Thyroid gland (tissue), 4 donors: ENCODE results near the gene WNT7B.

ENCODE experiments used
- POLR2A ChIP-seq, 2 donors: fragments of 450-650 bp; IDR thresholded peaks; one replicate each; pipeline ENCODE4 v1.6.1; 2017; ENCODE audit warnings: antibody characterized with exemption in 2 of 2, mild to moderate bottlenecking in 2 of 2, moderate library complexity in 1 of 2
- TF ChIP-seq, protein P1 (sequence below), 6 experiments: fragments of 200-600 bp in 3 of 6; fragments of 450-650 bp in 3 of 6; sonication (generic) in 3 of 6; IDR thresholded peaks; one replicate each; pipeline ENCODE4 v1.5.1; 2016 to 2019; ENCODE audit warnings: antibody characterized with exemption in 6 of 6, mild to moderate bottlenecking in 2 of 6, inconsistent platforms in 1 of 6, moderate library complexity in 1 of 6

DNA sequence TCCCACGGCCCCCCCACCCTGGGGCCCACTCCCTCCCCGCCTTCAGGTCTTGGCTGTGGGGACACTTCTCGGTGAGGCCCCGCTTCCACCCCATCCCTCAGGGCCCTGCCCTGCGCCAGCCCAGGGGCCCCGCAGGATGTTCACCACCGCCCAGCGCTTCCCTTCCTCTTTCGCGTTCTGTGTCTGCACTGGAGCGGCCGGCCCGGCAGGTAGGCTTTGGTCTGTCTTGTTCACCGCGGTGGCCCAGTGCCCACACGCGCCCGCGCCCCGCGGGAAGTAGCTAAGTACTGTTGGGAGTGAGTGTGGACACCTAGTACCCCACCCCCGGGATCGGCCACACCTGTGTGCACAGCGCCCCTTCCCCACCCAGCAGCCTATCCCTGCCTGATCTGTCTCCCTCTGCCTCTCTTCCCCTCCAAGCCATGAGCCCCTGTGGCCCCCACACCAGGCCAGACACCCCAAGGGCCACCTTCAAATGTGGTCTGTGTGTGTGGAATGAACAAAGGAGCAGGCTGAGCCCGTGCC, 85.4 kb downstream of the WNT7B start:
- TF ChIP-seq, protein P1, sequence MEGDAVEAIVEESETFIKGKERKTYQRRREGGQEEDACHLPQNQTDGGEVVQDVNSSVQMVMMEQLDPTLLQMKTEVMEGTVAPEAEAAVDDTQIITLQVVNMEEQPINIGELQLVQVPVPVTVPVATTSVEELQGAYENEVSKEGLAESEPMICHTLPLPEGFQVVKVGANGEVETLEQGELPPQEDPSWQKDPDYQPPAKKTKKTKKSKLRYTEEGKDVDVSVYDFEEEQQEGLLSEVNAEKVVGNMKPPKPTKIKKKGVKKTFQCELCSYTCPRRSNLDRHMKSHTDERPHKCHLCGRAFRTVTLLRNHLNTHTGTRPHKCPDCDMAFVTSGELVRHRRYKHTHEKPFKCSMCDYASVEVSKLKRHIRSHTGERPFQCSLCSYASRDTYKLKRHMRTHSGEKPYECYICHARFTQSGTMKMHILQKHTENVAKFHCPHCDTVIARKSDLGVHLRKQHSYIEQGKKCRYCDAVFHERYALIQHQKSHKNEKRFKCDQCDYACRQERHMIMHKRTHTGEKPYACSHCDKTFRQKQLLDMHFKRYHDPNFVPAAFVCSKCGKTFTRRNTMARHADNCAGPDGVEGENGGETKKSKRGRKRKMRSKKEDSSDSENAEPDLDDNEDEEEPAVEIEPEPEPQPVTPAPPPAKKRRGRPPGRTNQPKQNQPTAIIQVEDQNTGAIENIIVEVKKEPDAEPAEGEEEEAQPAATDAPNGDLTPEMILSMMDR (IDR thresholded peaks at IDR 0.05) = no peak
- TF ChIP-seq POLR2A (IDR thresholded peaks at IDR 0.05) = no peak
